HEK293T (cell line): ENCODE measurements around the gene MPL.

Experiments
- CTCF ChIA-PET: fragments of 350-600 bp; formaldehyde crosslinking; extraction: SDS; loops from one replicate; lab custom pipeline; 2021; ENCODE audit warnings: antibody characterized with exemption, inconsistent platforms; lab: Yijun Ruan, JAX
- POLR2A ChIA-PET: fragments of 350-600 bp; formaldehyde crosslinking; extraction: SDS; loops from one replicate; lab custom pipeline; 2020; ENCODE audit warnings: antibody characterized with exemption, inconsistent platforms; lab: Yijun Ruan, JAX
- DNase-seq: peaks from one replicate; pipeline ENCODE4 v3.0.0; 2012; ENCODE audit warnings: mixed read lengths; ENCODE audit errors: extremely low spot score
- ARNT ChIP-seq: fragments of 450-650 bp; IDR thresholded peaks from 2 replicates; pipeline ENCODE4 v1.6.1; 2017; ENCODE audit warnings: mild to moderate bottlenecking
- BHLHE40 ChIP-seq: fragments of 450-650 bp; IDR thresholded peaks from 2 replicates; pipeline ENCODE4 v1.6.1; 2016; ENCODE audit warnings: mild to moderate bottlenecking, moderate library complexity, borderline replicate concordance
- CTBP1 ChIP-seq: fragments of 450-650 bp; IDR thresholded peaks from 2 replicates; pipeline ENCODE4 v1.6.1; 2016; ENCODE audit warnings: borderline replicate concordance
- ELF4 ChIP-seq: fragments of 450-650 bp; IDR thresholded peaks from 2 replicates; pipeline ENCODE4 v1.6.1; 2017; ENCODE audit warnings: antibody characterized with exemption
- FOXA1 ChIP-seq: fragments of 450-650 bp; IDR thresholded peaks from 2 replicates; pipeline ENCODE4 v1.6.1; 2016; ENCODE audit warnings: mild to moderate bottlenecking
- FOXK2 ChIP-seq: fragments of 450-650 bp; IDR thresholded peaks from 2 replicates; pipeline ENCODE4 v1.6.1; 2016; ENCODE audit warnings: mild to moderate bottlenecking
- FOXM1 ChIP-seq: fragments of 450-650 bp; IDR thresholded peaks from 2 replicates; pipeline ENCODE4 v1.6.1; 2017; ENCODE audit warnings: mild to moderate bottlenecking, borderline replicate concordance
- HDGF ChIP-seq: fragments of 450-650 bp; IDR thresholded peaks from 2 replicates; pipeline ENCODE4 v1.6.1; 2017; ENCODE audit warnings: antibody characterized with exemption, borderline replicate concordance
- L3MBTL2 ChIP-seq: fragments of 450-650 bp; conservative IDR thresholded peaks from 2 replicates; pipeline ENCODE4 v1.6.1; 2016; ENCODE audit warnings: mild to moderate bottlenecking
- LEF1 ChIP-seq: fragments of 450-650 bp; IDR thresholded peaks from 2 replicates; pipeline ENCODE4 v1.6.1; 2017; ENCODE audit warnings: mild to moderate bottlenecking, borderline replicate concordance
- NFRKB ChIP-seq: fragments of 450-650 bp; IDR thresholded peaks from 2 replicates; pipeline ENCODE4 v1.6.1; 2016; ENCODE audit warnings: mild to moderate bottlenecking, moderate library complexity
- SP1 ChIP-seq: fragments of 450-650 bp; IDR thresholded peaks from 2 replicates; pipeline ENCODE4 v1.6.1; 2017
- SUZ12 ChIP-seq: fragments of 450-650 bp; IDR thresholded peaks from 2 replicates; pipeline ENCODE4 v1.6.1; 2016; ENCODE audit warnings: mild to moderate bottlenecking
- TARDBP ChIP-seq: fragments of 450-650 bp; IDR thresholded peaks from 2 replicates; pipeline ENCODE4 v1.6.1; 2016
- ZNF384 ChIP-seq: fragments of 450-650 bp; IDR thresholded peaks from 2 replicates; pipeline ENCODE4 v1.6.1; 2016
- TF ChIP-seq, protein P1 (sequence below): fragments of 450-650 bp; IDR thresholded peaks from 2 replicates; pipeline ENCODE4 v1.6.1; 2016

Gene MPL

GRCh38 chr1:43313771-43314170, 23.8 kb upstream of the MPL start:
- CTCF ChIA-PET: no interaction called here

GRCh38 chr1:43314233-43314632, 23.4 kb upstream of the MPL start:
- ChIA-PET POLR2A (no interaction called here), CTCF (no interaction called here)
- no peak for DNase-seq
- no peak for TF ChIP-seq NFRKB
- no peak for TF ChIP-seq SP1
- TF ChIP-seq BHLHE40: no peak
- TF ChIP-seq L3MBTL2: no peak
- TF ChIP-seq, protein P1, sequence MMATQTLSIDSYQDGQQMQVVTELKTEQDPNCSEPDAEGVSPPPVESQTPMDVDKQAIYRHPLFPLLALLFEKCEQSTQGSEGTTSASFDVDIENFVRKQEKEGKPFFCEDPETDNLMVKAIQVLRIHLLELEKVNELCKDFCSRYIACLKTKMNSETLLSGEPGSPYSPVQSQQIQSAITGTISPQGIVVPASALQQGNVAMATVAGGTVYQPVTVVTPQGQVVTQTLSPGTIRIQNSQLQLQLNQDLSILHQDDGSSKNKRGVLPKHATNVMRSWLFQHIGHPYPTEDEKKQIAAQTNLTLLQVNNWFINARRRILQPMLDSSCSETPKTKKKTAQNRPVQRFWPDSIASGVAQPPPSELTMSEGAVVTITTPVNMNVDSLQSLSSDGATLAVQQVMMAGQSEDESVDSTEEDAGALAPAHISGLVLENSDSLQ: no peak

More at GRCh38 chr1:43313771-43314170, 23.8 kb upstream of the MPL start:
- DNase-seq: no peak
- no peak for TF ChIP-seq CTBP1
- no peak for TF ChIP-seq SUZ12
- no peak for TF ChIP-seq L3MBTL2
- no peak for TF ChIP-seq FOXA1
- no peak for TF ChIP-seq LEF1
- no peak for TF ChIP-seq TARDBP
- TF ChIP-seq SP1: no peak
- no peak for TF ChIP-seq FOXM1
- POLR2A ChIA-PET: no interaction called here

GRCh38 chr1:43315481-43315880, 22.1 kb upstream of the MPL start:
- TF ChIP-seq NFRKB (no peak), ZNF384 (no peak), ARNT (no peak), CTBP1 (no peak), TARDBP (no peak), BHLHE40 (no peak), FOXM1 (no peak), HDGF (no peak), ELF4 (no peak), L3MBTL2 (no peak), SP1 (no peak)
- TF ChIP-seq, protein P1: no peak
- CTCF ChIA-PET: no interaction called here

GRCh38 chr1:43315963-43316737, 21.5 kb upstream of the MPL start:
- DNase-seq: no peak
- no peak for TF ChIP-seq L3MBTL2
- TF ChIP-seq FOXK2: no peak
- no peak for TF ChIP-seq ELF4
- TF ChIP-seq ZNF384: no peak
- no peak for TF ChIP-seq CTBP1
- CTCF ChIA-PET: interaction anchor here (0.5 kb wide), 1 partner anchor 459 kb away, joined by 3 read pairs; no protein-coding TSS in a partner anchor
- POLR2A ChIA-PET: interaction anchor here (0.5 kb wide), 1 partner anchor 10 kb away, joined by 3 read pairs; no protein-coding TSS in a partner anchor

More at GRCh38 chr1:43315481-43315880, 22.1 kb upstream of the MPL start:
- DNase-seq: no peak
- POLR2A ChIA-PET: no interaction called here

DNA sequence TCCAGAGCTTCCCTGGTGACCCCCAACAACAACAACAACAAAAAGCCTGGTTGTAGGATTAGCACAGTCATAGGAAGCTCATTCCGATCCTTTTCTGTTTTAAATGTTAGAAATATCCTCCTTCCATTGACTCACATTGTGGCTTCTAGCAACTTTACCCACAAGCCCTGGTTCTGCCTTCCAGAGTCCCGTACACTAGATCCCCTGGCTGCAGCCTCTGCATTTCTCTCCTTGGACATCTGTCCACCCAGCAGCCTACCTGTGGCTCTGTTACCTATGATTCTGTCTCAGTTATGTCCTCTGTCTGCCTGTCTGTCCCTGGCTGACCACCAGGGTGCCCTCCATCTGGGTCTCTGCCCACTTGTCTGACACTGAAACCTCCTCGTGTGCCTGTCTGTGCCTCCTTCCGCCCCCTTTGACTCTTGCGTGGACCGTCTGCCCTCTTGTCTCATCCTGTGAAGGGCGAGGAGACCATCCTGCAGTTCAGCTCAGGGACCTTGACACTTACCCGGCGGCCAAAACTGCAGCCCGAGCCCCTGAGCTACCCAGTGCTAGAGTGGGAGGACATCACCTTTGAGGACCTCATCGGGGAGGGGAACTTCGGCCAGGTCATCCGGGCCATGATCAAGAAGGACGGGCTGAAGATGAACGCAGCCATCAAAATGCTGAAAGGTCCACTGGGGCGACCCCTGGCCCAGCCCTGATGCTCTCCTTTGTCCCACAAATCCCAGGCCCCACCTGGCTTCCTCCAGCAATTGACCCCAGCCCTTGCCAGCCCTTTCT, 20.7 kb upstream of the MPL start:
- ChIA-PET POLR2A (interaction anchor here (0.5 kb wide), 1 partner anchor 9 kb away, joined by 3 read pairs; no protein-coding TSS in a partner anchor), CTCF (no interaction called here)
- DNase-seq: no peak
- no peak for TF ChIP-seq ARNT
- TF ChIP-seq NFRKB: no peak
- TF ChIP-seq SP1: no peak
- TF ChIP-seq CTBP1: no peak
- no peak for TF ChIP-seq FOXK2
- TF ChIP-seq, protein P1: no peak
- TF ChIP-seq TARDBP: no peak
- no peak for TF ChIP-seq L3MBTL2
- TF ChIP-seq LEF1: no peak
- TF ChIP-seq ZNF384: no peak

- ChIA-PET POLR2A (no interaction called here), CTCF (interaction anchor here (0.6 kb wide), 1 partner anchor 65 kb away, joined by 3 read pairs; no protein-coding TSS in a partner anchor)
- TF ChIP-seq HDGF: no peak
- no peak for TF ChIP-seq NFRKB
- no peak for TF ChIP-seq ZNF384
- TF ChIP-seq FOXK2: no peak
- TF ChIP-seq CTBP1: no peak
- no peak for TF ChIP-seq LEF1
- TF ChIP-seq SUZ12: no peak
- no peak for TF ChIP-seq FOXM1
- TF ChIP-seq SP1: no peak
- no peak for DNase-seq
Measured at GRCh38 chr1:43317817-43318471, 19.7 kb upstream of the MPL start.
